Rectal smooth muscle tissue (tissue), 1 donor: Measurements from ENCODE around the gene COA6.

Experiments
- H3K27ac ChIP-seq: one replicate; pipeline ENCODE4 v1.7.0; 2013; ENCODE audit warnings: low read depth, low read length, inconsistent platforms
- H3K27me3 ChIP-seq: one replicate; pipeline ENCODE4 v1.7.0; 2013; ENCODE audit warnings: low read length; ENCODE audit not compliant: control insufficient read depth, insufficient read depth
- H3K36me3 ChIP-seq: one replicate; pipeline ENCODE4 v1.7.0; 2013; ENCODE audit warnings: low read length; ENCODE audit not compliant: control insufficient read depth, insufficient read depth
- H3K4me1 ChIP-seq: one replicate; pipeline ENCODE4 v1.7.0; 2013; ENCODE audit warnings: low read length; ENCODE audit not compliant: control insufficient read depth, insufficient read depth
- H3K4me3 ChIP-seq: one replicate; pipeline ENCODE4 v1.7.0; 2013; ENCODE audit warnings: low read length
- H3K9ac ChIP-seq: one replicate; pipeline ENCODE4 v1.7.0; 2013; ENCODE audit warnings: low read length

The COA6 gene

GRCh38 chr1:234373064-234373958 is at the start of gene COA6:
Gene COA6, plus strand, starts transcription at chr1:234373456. Its CDS starts 11 bp downstream, at chr1:234373467.
- H3K27ac ChIP-seq: peak within 1 kb of the TSS; percentile 97
- H3K36me3 ChIP-seq: peaks cover 5% of the 10 kb centered on the region
- H3K4me3 ChIP-seq: peak within 1 kb of the TSS; percentile 100
- peaks cover 11% of the 10 kb centered on the region for H3K4me1 ChIP-seq
- peak within 1 kb of the TSS; percentile 97 for H3K9ac ChIP-seq
- H3K27me3 ChIP-seq: no peaks in the 10 kb centered on the region

- no peaks in the 10 kb centered on the region for H3K4me1 ChIP-seq
- H3K27me3 ChIP-seq: peaks cover 5% of the 10 kb centered on the region
- H3K9ac ChIP-seq: no peak overlapping the region
- no peaks in the 10 kb centered on the region for H3K36me3 ChIP-seq
- H3K4me3 ChIP-seq: no peak overlapping the region
- H3K27ac ChIP-seq: no peak overlapping the region
Observed at GRCh38 chr1:234324821-234325220, 48.4 kb upstream of the COA6 start.

DNA sequence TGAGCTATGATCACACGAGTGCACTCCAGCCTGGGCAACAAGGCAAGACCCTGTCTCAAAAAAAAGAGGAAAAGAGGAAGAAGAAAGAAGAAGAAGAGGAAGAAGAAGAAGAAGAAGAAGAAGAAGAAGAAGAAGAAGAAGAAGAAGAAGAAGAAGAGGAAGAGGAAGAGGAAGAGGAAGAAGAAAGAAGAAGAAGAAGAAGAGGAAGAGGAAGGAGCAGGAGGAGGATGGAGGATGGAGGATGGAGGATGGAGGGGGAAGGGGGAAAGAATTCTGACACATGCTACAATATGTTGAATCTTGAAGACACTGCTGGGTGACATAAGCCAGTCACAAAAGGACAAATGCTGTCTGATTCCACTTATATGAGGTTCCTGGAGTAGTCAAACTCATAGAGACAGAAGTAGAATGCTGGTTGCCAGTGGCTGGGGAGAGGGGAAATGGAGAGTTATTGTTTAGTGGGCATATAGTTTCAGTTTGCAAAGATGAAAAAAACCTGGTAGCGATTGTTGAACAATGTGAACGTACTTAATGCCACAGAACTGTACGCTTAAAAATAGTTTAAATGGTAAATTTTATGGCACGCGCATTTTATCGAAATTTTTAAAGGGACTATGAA is 47.3 kb upstream of the COA6 start:
- Histone ChIP-seq H3K4me1 (no peaks in the 10 kb centered on the region), H3K27me3 (peaks cover 5% of the 10 kb centered on the region), H3K36me3 (no peaks in the 10 kb centered on the region), H3K9ac (no peak overlapping the region), H3K4me3 (no peak overlapping the region), H3K27ac (no peak overlapping the region)

DNA sequence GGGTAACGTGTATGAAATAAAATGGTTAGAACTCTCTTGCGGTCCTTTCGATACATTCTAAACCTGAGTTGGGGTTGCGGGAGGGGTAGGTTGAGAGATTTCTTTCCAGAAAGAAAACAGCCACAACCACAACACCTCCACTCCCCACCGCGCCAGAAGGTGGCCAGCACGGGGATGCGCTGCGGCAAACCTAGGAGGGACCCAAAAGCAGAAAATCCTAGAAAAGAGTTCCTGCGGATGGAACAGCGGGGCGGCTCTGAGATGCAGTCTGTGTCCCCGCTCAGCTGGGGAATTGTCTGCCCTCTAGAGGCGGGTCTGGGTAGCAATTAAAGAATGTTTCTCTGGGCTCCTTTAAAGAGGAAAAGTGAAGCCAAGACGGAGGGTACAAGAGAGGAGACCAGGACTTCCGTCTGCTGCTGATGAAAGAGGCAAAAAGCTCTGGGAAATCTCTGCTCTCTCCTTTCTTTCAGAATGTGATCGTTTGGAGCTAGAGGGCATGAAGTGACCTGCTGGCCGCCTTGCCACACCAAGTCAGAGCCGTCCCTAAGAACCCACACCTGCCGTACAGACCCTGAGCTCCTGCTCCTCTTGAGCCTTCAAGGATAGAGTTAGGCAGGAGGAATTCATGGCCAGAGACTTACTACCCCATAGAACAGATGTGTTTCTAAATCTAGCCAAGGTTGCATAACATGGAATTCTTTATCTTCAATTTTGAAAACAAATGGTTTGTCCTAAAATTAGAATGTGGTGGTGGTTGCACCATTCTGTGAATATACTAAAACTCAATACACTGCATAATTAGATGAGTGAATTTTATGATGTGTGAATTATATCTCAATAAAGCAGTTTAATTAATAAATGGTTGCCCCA is 46.5 kb upstream of the COA6 start:
- H3K27me3 ChIP-seq: peaks cover 5% of the 10 kb centered on the region
- H3K27ac ChIP-seq: no peak overlapping the region
- no peaks in the 10 kb centered on the region for H3K4me1 ChIP-seq
- no peak overlapping the region for H3K9ac ChIP-seq
- H3K4me3 ChIP-seq: no peak overlapping the region
- H3K36me3 ChIP-seq: no peaks in the 10 kb centered on the region

DNA sequence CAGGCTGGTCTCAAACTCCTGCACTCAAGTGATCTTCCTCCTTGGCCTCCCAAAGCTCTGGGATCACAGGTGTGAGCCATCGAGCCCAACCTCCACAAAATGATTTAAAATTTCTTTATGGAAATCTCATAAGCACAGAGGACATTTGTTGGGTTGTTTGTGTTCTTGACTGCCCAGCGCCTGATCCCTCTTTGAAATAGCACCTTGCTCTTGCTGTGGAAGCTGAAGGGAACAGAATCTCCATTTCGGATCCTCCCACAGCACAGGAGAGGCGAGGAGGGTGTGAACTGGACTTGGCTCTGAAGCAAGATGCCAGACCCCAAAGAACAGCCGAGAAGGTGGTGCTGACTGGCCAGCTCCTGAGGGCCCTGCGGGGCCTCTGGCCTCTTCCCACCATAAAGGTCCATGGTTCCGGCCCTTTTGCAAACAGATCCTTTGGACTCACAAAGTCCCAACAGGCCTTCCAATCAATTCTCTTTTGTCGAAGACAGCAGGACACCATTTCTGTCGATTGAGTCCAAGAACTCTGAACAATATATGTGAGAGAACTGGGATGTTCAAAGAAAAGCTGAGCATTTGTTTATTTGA is 45.6 kb upstream of the COA6 start:
- Histone ChIP-seq H3K4me3 (no peak overlapping the region), H3K27me3 (peaks cover 5% of the 10 kb centered on the region), H3K4me1 (no peaks in the 10 kb centered on the region), H3K9ac (no peak overlapping the region), H3K27ac (no peak overlapping the region), H3K36me3 (no peaks in the 10 kb centered on the region)

GRCh38 chr1:234330843-234331215 is 42.4 kb upstream of the COA6 start:
- H3K27ac ChIP-seq: no peak overlapping the region
- no peaks in the 10 kb centered on the region for H3K4me1 ChIP-seq
- peaks cover 2% of the 10 kb centered on the region for H3K27me3 ChIP-seq
- H3K36me3 ChIP-seq: no peaks in the 10 kb centered on the region
- H3K4me3 ChIP-seq: no peak overlapping the region
- H3K9ac ChIP-seq: no peak overlapping the region

- Histone ChIP-seq H3K27ac (no peak overlapping the region), H3K36me3 (no peaks in the 10 kb centered on the region), H3K27me3 (peaks cover 2% of the 10 kb centered on the region), H3K9ac (no peak overlapping the region), H3K4me3 (no peak overlapping the region), H3K4me1 (no peaks in the 10 kb centered on the region)
Observed at GRCh38 chr1:234331507-234331906, 41.7 kb upstream of the COA6 start.

DNA sequence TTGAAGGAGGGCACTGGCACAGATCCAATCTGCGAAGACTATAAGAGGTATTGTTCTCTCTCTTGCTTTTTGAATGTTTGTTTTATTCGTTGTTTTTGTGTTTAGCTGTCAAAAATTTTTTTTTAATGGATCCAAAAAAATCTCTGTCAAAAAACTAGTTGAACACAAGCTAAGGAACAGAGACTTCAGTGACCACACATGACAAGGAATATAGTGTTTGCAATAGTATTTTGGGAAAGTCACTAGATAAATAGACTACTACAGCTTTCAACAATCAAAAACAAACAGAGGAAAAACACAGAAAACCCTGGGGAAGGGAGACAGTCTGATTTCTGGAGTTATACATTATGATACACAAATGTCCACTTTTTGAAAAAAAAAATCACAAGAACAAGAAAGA is 36.9 kb upstream of the COA6 start:
- Histone ChIP-seq H3K27me3 (no peaks in the 10 kb centered on the region), H3K4me3 (no peak overlapping the region), H3K9ac (no peak overlapping the region), H3K4me1 (no peaks in the 10 kb centered on the region), H3K36me3 (no peaks in the 10 kb centered on the region), H3K27ac (no peak overlapping the region)

DNA sequence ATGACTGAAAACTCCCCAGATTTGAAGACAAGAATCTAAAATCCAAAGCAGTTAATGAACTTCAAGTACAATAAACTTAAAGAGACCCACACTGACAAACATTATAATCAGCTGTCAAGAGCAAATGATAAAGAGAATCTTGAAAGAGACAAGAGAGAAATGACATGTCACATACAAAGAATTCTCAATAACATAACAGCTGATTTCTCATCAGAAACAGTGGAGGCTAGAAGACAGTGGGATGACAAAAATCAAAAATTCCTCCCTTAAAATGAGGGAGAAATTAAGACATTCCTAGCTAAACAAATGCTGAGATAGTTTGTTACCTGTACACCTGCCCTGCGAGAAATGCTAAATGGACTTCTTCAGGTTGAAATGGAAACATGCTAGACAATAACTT is 36.0 kb upstream of the COA6 start:
- Histone ChIP-seq H3K4me1 (no peaks in the 10 kb centered on the region), H3K9ac (no peak overlapping the region), H3K36me3 (no peaks in the 10 kb centered on the region), H3K27ac (no peak overlapping the region), H3K27me3 (no peaks in the 10 kb centered on the region), H3K4me3 (no peak overlapping the region)

- Histone ChIP-seq H3K4me3 (no peak overlapping the region), H3K27me3 (no peaks in the 10 kb centered on the region), H3K27ac (no peak overlapping the region), H3K9ac (no peak overlapping the region), H3K36me3 (no peaks in the 10 kb centered on the region), H3K4me1 (no peaks in the 10 kb centered on the region)
Observed at GRCh38 chr1:234340528-234340927, 32.7 kb upstream of the COA6 start.

- H3K9ac ChIP-seq: no peak overlapping the region
- no peaks in the 10 kb centered on the region for H3K36me3 ChIP-seq
- no peaks in the 10 kb centered on the region for H3K27me3 ChIP-seq
- H3K4me1 ChIP-seq: no peaks in the 10 kb centered on the region
- no peak overlapping the region for H3K4me3 ChIP-seq
- no peak overlapping the region for H3K27ac ChIP-seq
Observed at GRCh38 chr1:234342774-234343173, 30.5 kb upstream of the COA6 start.

- Histone ChIP-seq H3K9ac (no peak overlapping the region), H3K4me3 (no peak overlapping the region), H3K4me1 (no peaks in the 10 kb centered on the region), H3K27ac (no peak overlapping the region), H3K36me3 (no peaks in the 10 kb centered on the region), H3K27me3 (no peaks in the 10 kb centered on the region)
Observed at GRCh38 chr1:234345237-234345636, 28.0 kb upstream of the COA6 start.
